ENCODE data around the gene ZNF628.

DNA sequence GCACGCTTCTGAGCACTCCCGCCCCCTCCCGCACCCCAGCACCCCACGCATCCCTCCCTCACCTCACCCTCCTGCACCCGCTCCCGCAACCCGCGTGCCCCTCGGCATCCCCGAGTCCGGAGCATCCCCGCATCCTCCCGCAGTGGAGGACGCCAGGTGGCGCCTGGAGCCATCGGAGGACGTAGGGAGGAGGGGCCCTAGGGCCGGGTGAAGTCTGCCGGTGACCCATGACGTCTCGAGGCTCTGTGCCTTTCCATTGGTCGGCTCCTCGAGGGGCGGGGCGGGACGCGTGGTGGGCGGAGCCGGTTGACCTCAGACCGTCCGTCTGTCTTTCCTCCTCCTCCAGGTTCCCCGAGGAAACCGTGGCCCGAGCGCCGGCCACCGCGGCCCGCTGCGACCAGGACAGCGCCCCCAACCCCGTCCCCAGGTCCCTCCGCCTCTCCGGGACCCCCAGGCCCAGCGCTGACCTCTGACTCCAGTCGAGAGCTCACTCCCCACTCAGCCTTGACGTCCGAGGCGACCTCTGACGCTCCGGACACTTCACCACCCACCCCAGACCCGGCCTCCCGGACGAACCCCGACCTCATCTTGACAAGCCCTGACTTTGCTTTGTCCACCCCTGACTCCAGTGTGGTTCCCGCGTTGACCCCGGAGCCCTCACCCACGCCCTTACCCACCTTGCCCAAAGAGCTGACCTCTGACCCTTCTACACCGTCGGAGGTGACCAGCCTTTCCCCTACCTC, 40.6 kb downstream of the ZNF628 start:
- peak; percentile 85 for TF ChIP-seq CTCF (IDR thresholded peaks at IDR 0.05; ENCODE audit: low read depth, low read length, poor library complexity, severe bottlenecking)
- TF ChIP-seq EZH2phosphoT487 (IDR thresholded peaks at IDR 0.05; ENCODE audit: borderline replicate concordance, low read length) = no peak

Measured in DOHH2 (cell line).